OCI-LY7 (cell line): ENCODE results near the gene PAK1IP1. TPM values are rescaled to one million over a fixed set of nuclear protein-coding genes. Genes with fewer than 3 reads are reported as not detected.
A peak's percentile ranks its signal among the peaks of the same experiment; 100 is the strongest.

Source experiments
- BruUV-seq: library from RNA; stranded (reverse); fragments of 400-500 nt; replicated peaks from 2 replicates; lab custom pipeline; 2021; lab: Mats Ljungman, UMichigan
- CTCF ChIA-PET: fragments of 300-600 bp; sonication (Branson Sonifier 250); formaldehyde crosslinking; loops from one replicate; lab custom pipeline; 2022; ENCODE audit warnings: antibody characterized with exemption; ENCODE audit not compliant: unreplicated experiment; lab: Charles Lee
- POLR2A ChIA-PET: fragments of 300-600 bp; sonication (Branson Sonifier 250); formaldehyde crosslinking; loops from one replicate; lab custom pipeline; 2022; ENCODE audit warnings: antibody characterized with exemption; lab: Charles Lee
- DNase-seq: peaks from one replicate; pipeline ENCODE4 v3.0.0-alpha.2; 2015; ENCODE audit warnings: low spot score
- H2AFZ ChIP-seq: fragments of 200-600 bp; sonication (generic), shearing (Covaris generic); 2 replicates; pipeline ENCODE4 v1.6.1; 2014; ENCODE audit warnings: mild to moderate bottlenecking, antibody characterized with exemption, low read length, moderate library complexity
- H3K27ac ChIP-seq: fragments of 200-600 bp; sonication (generic); 2 replicates; pipeline ENCODE4 v1.5.1; 2014; ENCODE audit warnings: mixed run types, low read depth, mild to moderate bottlenecking, moderate library complexity, low read length, inconsistent platforms; ENCODE audit not compliant: poor library complexity, severe bottlenecking
- H3K36me3 ChIP-seq: fragments of 200-600 bp; sonication (generic); 2 replicates; pipeline ENCODE4 v1.6.1; 2014; ENCODE audit warnings: mild to moderate bottlenecking, antibody characterized with exemption, low read length, moderate library complexity, mixed read lengths; ENCODE audit not compliant: insufficient read depth
- H3K4me1 ChIP-seq: fragments of 200-600 bp; sonication (generic); 2 replicates; pipeline ENCODE4 v1.5.1; 2014; ENCODE audit warnings: mild to moderate bottlenecking, low read length; ENCODE audit not compliant: insufficient read depth, poor library complexity, severe bottlenecking
- H3K4me2 ChIP-seq: fragments of 200-600 bp; sonication (generic); 2 replicates; pipeline ENCODE4 v1.6.1; 2014; ENCODE audit warnings: mild to moderate bottlenecking, low read length
- H3K4me3 ChIP-seq: fragments of 200-600 bp; sonication (generic); 2 replicates; pipeline ENCODE4 v1.5.1; 2014; ENCODE audit warnings: mild to moderate bottlenecking, low read depth, low read length; ENCODE audit not compliant: poor library complexity, severe bottlenecking
- H3K79me2 ChIP-seq: fragments of 200-600 bp; sonication (generic); 2 replicates; pipeline ENCODE4 v1.6.1; 2016; ENCODE audit warnings: low read depth, mild to moderate bottlenecking, low read length, moderate library complexity, mixed read lengths; ENCODE audit not compliant: insufficient read depth
- H3K9me2 ChIP-seq: fragments of 200-600 bp; sonication (generic); 2 replicates; pipeline ENCODE4 v1.6.1; 2016; ENCODE audit warnings: mild to moderate bottlenecking, low read length, mixed read lengths; ENCODE audit not compliant: insufficient read depth
- H3K9me3 ChIP-seq: fragments of 200-600 bp; sonication (generic); 2 replicates; pipeline ENCODE4 v1.6.1; 2014; ENCODE audit warnings: mild to moderate bottlenecking, mixed run types, low read length, mixed read lengths
- H4K20me1 ChIP-seq: fragments of 200-600 bp; sonication (generic); 2 replicates; pipeline ENCODE4 v1.6.1; 2014; ENCODE audit warnings: mild to moderate bottlenecking, antibody characterized with exemption, low read length, moderate library complexity, mixed read lengths; ENCODE audit not compliant: insufficient read depth
- CTCF ChIP-seq: fragments of 200-600 bp; sonication (generic); conservative IDR thresholded peaks from 2 replicates; pipeline ENCODE4 v1.5.1; 2014; ENCODE audit warnings: mild to moderate bottlenecking, antibody characterized with exemption, low read length, moderate library complexity, mixed read lengths
- EZH2phosphoT487 ChIP-seq: fragments of 200-600 bp; sonication (generic); IDR thresholded peaks from 2 replicates; pipeline ENCODE4 v1.6.1; 2018; ENCODE audit warnings: low read depth, borderline replicate concordance, mild to moderate bottlenecking, mixed run types, antibody characterized with exemption, low read length, moderate library complexity, mixed read lengths
- intact Hi-C: fragments of 100-400 bp; cut with micrococcal nuclease; formaldehyde crosslinking; loops from one replicate; pipeline ENCODE4 v1.10.0; 2022; ENCODE audit not compliant: unreplicated experiment
- total RNA-seq, 2 experiments: library from RNA; depleted of rRNA in 1 of 2; stranded (reverse); fragments of >200 nt in 1 of 2; shearing (Covaris generic) in 1 of 2; gene quantifications; 2 replicates each; pipeline ENCODE4 v1.2.3, GENCODE V29; 2014 to 2022

The PAK1IP1 gene
- total RNA-seq, 2 experiments from 2014 or later: 21.8 to 27.8 TPM

- Histone ChIP-seq H3K4me1 (peaks cover 25% of the 10 kb centered on the region), H3K27ac (no peak overlapping the region), H3K4me3 (no peak overlapping the region), H4K20me1 (no peaks in the 10 kb centered on the region), H3K79me2 (no peaks in the 10 kb centered on the region), H3K4me2 (peak overlapping the region; percentile 58; the same call in 1 of the 2 replicates), H3K9me2 (no peaks in the 10 kb centered on the region), H2AFZ (no peak overlapping the region), H3K36me3 (no peaks in the 10 kb centered on the region), H3K9me3 (peaks cover 19% of the 10 kb centered on the region; the same call in 1 of the 2 replicates)
- POLR2A ChIA-PET: interaction anchor here (0.6 to 1.1 kb wide), 6 partner anchors 9 to 196 kb away, joined by 3 to 5 read pairs (median 4); no protein-coding TSS in a partner anchor
- TF ChIP-seq EZH2phosphoT487: no peak
- no peak for TF ChIP-seq CTCF
- CTCF ChIA-PET: no interaction called here
- peak; percentile 23 for DNase-seq
- BruUV-seq: no TSS peak
- intact Hi-C loops: no loop called here
Observed at GRCh38 chr6:10719296-10719963, 24.7 kb downstream of the PAK1IP1 start.

DNA sequence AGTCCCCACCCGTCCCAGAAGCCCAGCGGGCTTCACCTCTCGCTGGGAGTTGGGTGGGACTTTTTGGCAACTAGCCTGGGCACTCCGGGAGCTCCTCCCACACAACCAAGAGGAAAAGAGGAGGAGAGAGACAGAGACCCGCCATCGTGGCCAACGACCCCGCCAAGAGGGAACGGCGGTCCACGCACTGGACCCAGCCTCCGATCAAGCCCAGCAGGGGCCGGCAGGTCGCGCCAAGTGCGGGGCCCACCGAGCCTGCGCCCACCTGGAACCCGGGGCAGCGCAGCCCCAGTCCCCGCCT lies 25.1 kb downstream of the PAK1IP1 start:
- peak overlapping the region; percentile 58; the same call in 1 of the 2 replicates for H3K4me2 ChIP-seq
- DNase-seq: no peak
- H4K20me1 ChIP-seq: no peaks in the 10 kb centered on the region
- H2AFZ ChIP-seq: no peak overlapping the region; the same call in 1 of the 2 replicates
- H3K4me3 ChIP-seq: peak overlapping the region; percentile 54
- no peaks in the 10 kb centered on the region for H3K79me2 ChIP-seq
- TF ChIP-seq CTCF (no peak), EZH2phosphoT487 (no peak)
- intact Hi-C loops: no loop called here
- H3K4me1 ChIP-seq: peaks cover 27% of the 10 kb centered on the region
- POLR2A ChIA-PET: interaction anchor here (0.6 to 1.1 kb wide), 3 partner anchors 9 to 196 kb away, joined by 3 to 5 read pairs (median 4); no protein-coding TSS in a partner anchor
- BruUV-seq: no TSS peak
- H3K9me2 ChIP-seq: no peaks in the 10 kb centered on the region
- CTCF ChIA-PET: no interaction called here
- H3K36me3 ChIP-seq: no peaks in the 10 kb centered on the region
- H3K9me3 ChIP-seq: peaks cover 19% of the 10 kb centered on the region; the same call in 1 of the 2 replicates
- H3K27ac ChIP-seq: no peak overlapping the region
